Muscle of leg (tissue), 11 donors: ENCODE data around the gene DYNLT1. TPM values are rescaled to one million over a fixed set of nuclear protein-coding genes. Genes with fewer than 3 reads are reported as not detected.

Source experiments
- DNase-seq: peaks from one replicate; pipeline ENCODE4 v3.0.0; 2013
- H3K27ac ChIP-seq: one replicate; pipeline ENCODE4 v1.5.1; 2013; ENCODE audit warnings: mild to moderate bottlenecking, low read length, control low read depth
- H3K27me3 ChIP-seq: one replicate; pipeline ENCODE4 v1.6.1; 2013; ENCODE audit warnings: low read length; ENCODE audit not compliant: control insufficient read depth, insufficient read depth
- H3K36me3 ChIP-seq: one replicate; pipeline ENCODE4 v1.6.1; 2013; ENCODE audit warnings: low read length; ENCODE audit not compliant: control insufficient read depth, insufficient read depth
- H3K4me1 ChIP-seq: one replicate; pipeline ENCODE4 v1.6.1; 2013; ENCODE audit warnings: low read length; ENCODE audit not compliant: control insufficient read depth, insufficient read depth
- H3K4me3 ChIP-seq: one replicate; pipeline ENCODE4 v1.5.1; 2013; ENCODE audit warnings: low read length, control low read depth
- H3K9me3 ChIP-seq: replicated peaks from 2 replicates; pipeline ENCODE4 v1.6.1; 2013; ENCODE audit warnings: low read depth, low read length; ENCODE audit not compliant: control insufficient read depth
- WGBS: methylation state at CpG from one replicate; pipeline ENCODE4 v1.1.5; 2013; ENCODE audit warnings: missing lambda C conversion rate; ENCODE audit not compliant: insufficient coverage; 5-methylcytosine and 5-hydroxymethylcytosine counted together
- polyA plus RNA-seq, 8 donors: library from polyadenylated mRNA; unstranded; fragments of 120-200 nt; gene quantifications; one replicate each; pipeline versions ENCODE4 v1.2.1 to v1.2.3, GENCODE V29; 2013; ENCODE audit warnings: inconsistent platforms in 1 of 8, low replicate concordance in 1 of 8; ENCODE audit not compliant: insufficient read length in 8 of 8, insufficient read depth in 1 of 8
- total RNA-seq: library from RNA; stranded (reverse); fragments of 120-200 nt; gene quantifications from one replicate; pipeline ENCODE4 v1.2.4, GENCODE V29; 2013

DYNLT1 gene
- total and polyA plus RNA-seq, 9 donors, result 46.0 to 103 (median 84.2) TPM

- DNase-seq, result no peak
- Histone ChIP-seq H3K27me3 (no peaks in the 10 kb centered on the region), H3K4me3 (peak overlapping the region; percentile 98), H3K27ac (peak overlapping the region; percentile 91), H3K9me3 (no peaks in the 10 kb centered on the region), H3K4me1 (peaks cover 14% of the 10 kb centered on the region), H3K36me3 (peaks cover 4% of the 10 kb centered on the region)
- 36% methylated on average over 15 of the region's 21 CpGs for WGBS
Measured at GRCh38 chr6:158645064-158646022, 800 bp upstream of the DYNLT1 start.

DNA sequence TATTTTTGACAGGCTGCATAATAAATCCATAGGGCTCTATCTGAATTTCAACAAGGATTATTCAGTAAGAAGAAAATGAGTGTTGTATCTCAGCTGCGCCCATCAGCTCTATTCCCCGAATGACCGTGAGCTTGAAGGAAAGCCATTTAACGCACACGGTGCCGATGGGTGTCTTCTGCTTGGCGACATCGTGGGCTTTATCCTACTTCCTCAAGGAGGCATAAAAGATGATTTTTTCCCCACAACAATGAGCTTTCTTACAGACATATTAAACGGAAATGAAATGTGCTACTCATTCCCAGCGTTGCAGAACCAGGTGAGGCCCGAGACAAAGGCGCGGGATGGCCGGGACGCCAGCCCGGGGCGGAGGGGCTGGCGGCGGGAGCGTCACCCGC is 710 bp downstream of the DYNLT1 start:
- DNase-seq, result peak; percentile 56
- WGBS, result 0% methylated on average over 18 of the region's 21 CpGs
- H3K9me3 ChIP-seq, result no peaks in the 10 kb centered on the region
- peak overlapping the region; percentile 98 for H3K4me3 ChIP-seq
- H3K36me3 ChIP-seq, result peaks cover 11% of the 10 kb centered on the region
- H3K27me3 ChIP-seq, result no peaks in the 10 kb centered on the region
- H3K27ac ChIP-seq, result peak overlapping the region; percentile 97
- H3K4me1 ChIP-seq, result peaks cover 14% of the 10 kb centered on the region

- DNase-seq, result peak; percentile 66
- H3K36me3 ChIP-seq, result peaks cover 16% of the 10 kb centered on the region
- peak overlapping the region; percentile 52 for H3K27ac ChIP-seq
- WGBS, result 55% methylated on average over 5 of the region's 8 CpGs
- H3K9me3 ChIP-seq, result no peaks in the 10 kb centered on the region
- no peaks in the 10 kb centered on the region for H3K27me3 ChIP-seq
- H3K4me3 ChIP-seq, result no peak overlapping the region
- peaks cover 14% of the 10 kb centered on the region for H3K4me1 ChIP-seq
Measured at GRCh38 chr6:158642097-158642601, 2.4 kb downstream of the DYNLT1 start.

GRCh38 chr6:158640519-158640918 is 4.0 kb downstream of the DYNLT1 start:
- no peak overlapping the region for H3K27ac ChIP-seq
- no peaks in the 10 kb centered on the region for H3K27me3 ChIP-seq
- WGBS, result 64% methylated on average over 1 of the region's 2 CpGs
- no peaks in the 10 kb centered on the region for H3K9me3 ChIP-seq
- no peak for DNase-seq
- H3K4me1 ChIP-seq, result peaks cover 14% of the 10 kb centered on the region
- peaks cover 26% of the 10 kb centered on the region for H3K36me3 ChIP-seq
- no peak overlapping the region for H3K4me3 ChIP-seq

DNA sequence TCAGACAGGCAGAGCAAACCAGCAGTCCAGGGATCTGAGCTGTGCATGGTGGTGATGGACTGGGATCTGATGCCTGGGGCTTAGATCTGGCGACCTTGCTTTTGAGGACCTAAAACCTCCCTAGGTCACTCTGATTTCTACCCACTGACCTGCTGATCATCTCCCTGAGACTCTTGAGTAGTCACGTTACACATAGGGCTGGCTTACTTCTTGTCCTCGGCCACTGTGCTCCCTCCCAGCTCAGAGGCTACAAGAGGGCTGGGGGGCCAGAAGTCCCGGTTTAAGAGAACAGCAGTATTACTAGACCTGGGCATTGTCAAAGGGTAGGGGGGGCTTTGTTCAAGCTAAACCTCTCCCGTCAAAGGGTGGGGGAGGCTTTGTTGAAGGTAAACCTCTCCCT is 5.5 kb downstream of the DYNLT1 start:
- no peak overlapping the region for H3K27ac ChIP-seq

DNA sequence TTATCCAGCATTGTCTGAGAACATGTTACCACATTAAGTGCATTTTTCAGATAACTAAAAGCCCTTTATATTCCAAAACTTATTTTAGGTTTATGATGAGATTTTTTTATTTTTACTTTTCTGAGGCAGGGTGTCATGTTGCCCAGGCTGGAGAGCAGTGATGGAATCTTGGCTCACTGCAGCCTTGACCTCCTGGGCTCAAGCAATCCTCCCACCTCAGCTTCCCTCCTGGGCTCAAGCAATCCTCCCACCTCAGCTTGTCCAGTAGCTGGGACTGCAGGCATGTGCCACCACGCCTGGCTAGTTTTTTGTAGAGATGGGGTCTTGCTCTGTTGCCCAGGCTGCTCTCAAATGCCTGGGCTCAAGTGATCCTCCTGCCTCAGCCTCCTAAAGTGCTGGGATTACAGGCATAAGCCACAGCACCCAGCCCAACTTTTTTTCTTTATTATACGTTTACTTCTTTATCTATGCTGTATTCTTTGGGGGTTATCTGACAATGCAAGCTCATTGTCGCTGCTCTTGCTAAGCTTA is 6.2 kb downstream of the DYNLT1 start:
- DNase-seq, result no peak
- Histone ChIP-seq H3K27ac (no peak overlapping the region), H3K4me3 (no peak overlapping the region), H3K4me1 (peaks cover 12% of the 10 kb centered on the region), H3K9me3 (no peaks in the 10 kb centered on the region), H3K36me3 (peaks cover 30% of the 10 kb centered on the region), H3K27me3 (no peaks in the 10 kb centered on the region)
- no CpG with 5 or more reads among the region's 3 CpGs for WGBS

More for the DNA sequence above, 5.5 kb downstream of the DYNLT1 start:
- WGBS, result 100% methylated on average over 1 of the region's 5 CpGs
- H3K27me3 ChIP-seq, result no peaks in the 10 kb centered on the region
- DNase-seq, result no peak
- H3K36me3 ChIP-seq, result peaks cover 30% of the 10 kb centered on the region
- H3K9me3 ChIP-seq, result no peaks in the 10 kb centered on the region
- no peak overlapping the region for H3K4me3 ChIP-seq
- peaks cover 14% of the 10 kb centered on the region for H3K4me1 ChIP-seq

GRCh38 chr6:158636778-158637177 is 7.8 kb downstream of the DYNLT1 start:
- no peak overlapping the region for H3K27ac ChIP-seq
- no peaks in the 10 kb centered on the region for H3K9me3 ChIP-seq
- no peak for DNase-seq
- H3K27me3 ChIP-seq, result no peaks in the 10 kb centered on the region
- peaks cover 3% of the 10 kb centered on the region for H3K4me1 ChIP-seq
- no peak overlapping the region for H3K4me3 ChIP-seq
- H3K36me3 ChIP-seq, result peaks cover 41% of the 10 kb centered on the region
- 73% methylated on average over 2 of the region's 8 CpGs for WGBS

DNA sequence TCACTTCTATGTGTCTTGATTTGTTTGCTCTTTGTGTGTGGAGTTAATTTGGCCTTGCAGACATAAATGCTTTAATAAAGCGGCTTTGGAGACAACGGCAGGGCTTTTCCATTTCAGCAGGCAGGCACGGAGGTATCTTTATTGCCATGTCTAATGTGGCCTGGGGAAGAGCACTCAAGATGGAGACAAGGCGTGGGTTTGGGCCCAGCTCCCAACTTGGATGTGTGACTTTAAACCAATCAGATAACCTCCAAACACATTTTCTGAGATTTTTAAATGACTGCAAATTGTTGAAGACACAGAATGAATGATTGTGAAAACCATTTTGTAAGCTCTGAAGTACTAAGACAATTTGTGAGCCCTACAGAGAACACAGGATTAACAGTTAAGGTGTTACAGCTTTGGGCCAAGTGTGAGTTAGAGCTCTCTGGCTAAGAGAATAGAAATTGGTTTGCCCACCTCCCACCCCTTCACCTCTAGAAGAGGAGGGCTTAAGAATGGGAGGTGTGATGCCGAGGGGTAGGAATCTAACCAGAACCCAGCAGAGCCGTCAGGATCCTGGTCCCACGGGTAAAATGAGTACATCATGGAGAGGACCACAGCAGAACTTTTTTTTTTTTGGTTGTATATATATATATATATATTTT is 9.0 kb downstream of the DYNLT1 start:
- Histone ChIP-seq H3K4me3 (no peak overlapping the region), H3K36me3 (peaks cover 48% of the 10 kb centered on the region), H3K4me1 (peaks cover 11% of the 10 kb centered on the region), H3K27me3 (no peaks in the 10 kb centered on the region), H3K27ac (no peak overlapping the region), H3K9me3 (no peaks in the 10 kb centered on the region)
- 100% methylated on average over 1 of the region's 7 CpGs for WGBS
- DNase-seq, result no peak

DNA sequence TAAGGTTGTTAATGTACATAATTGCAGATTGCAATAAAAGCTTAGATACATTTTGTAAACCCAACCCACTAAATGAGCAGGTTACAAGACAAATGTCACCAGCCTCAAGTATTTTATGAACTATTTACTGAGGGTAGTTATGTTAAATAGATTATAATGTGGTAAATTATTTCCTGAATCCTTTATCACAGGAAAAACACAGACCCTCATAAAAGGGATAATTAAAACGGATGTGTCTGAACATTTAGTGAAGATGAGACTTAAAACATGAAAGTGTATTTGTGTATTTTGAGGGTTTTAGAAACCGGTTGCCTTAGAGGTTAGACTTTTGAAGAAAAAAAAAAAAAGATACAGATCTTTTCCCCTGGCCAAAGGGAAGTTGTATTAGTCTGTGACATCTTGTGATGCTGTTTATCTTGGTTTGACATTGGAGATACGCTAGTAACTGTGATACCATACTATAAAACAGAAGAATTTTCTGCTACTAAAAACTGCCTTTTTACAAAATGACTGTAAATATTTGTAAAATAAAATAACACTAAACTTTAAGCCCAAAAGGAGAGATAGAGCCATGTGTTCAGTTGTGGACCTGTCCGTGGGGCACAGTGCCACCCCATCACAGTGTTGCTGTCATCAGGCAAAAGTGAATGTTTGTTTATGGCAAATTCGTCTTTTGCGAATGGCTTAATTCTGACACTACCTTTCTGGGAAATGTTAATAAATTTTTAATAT is 9.7 kb downstream of the DYNLT1 start:
- Histone ChIP-seq H3K36me3 (peaks cover 46% of the 10 kb centered on the region), H3K9me3 (no peaks in the 10 kb centered on the region), H3K4me1 (peaks cover 11% of the 10 kb centered on the region), H3K4me3 (no peak overlapping the region), H3K27me3 (no peaks in the 10 kb centered on the region), H3K27ac (no peak overlapping the region)
- WGBS, result no CpG with 5 or more reads among the region's 6 CpGs
- DNase-seq, result no peak
